Omental fat pad (tissue), 4 donors: ENCODE data around the gene GZMH. TPM values are rescaled to one million over a fixed set of nuclear protein-coding genes. Genes with fewer than 3 reads are reported as not detected.

Source experiments
- ATAC-seq: fragments of 150-250 bp; one replicate; pipeline ENCODE4 v1.9.1; 2016; ENCODE audit warnings: mild to moderate bottlenecking, moderate library complexity; ENCODE audit not compliant: low FRiP score
- DNase-seq: peaks from one replicate; pipeline ENCODE4 v3.0.0-alpha.2; 2019; ENCODE audit warnings: low spot score
- total RNA-seq, 4 donors: library from RNA; depleted of rRNA; stranded (reverse); fragments of >200 nt; gene quantifications; one replicate each; pipeline ENCODE4 v1.1.0, GENCODE V29; 2016
- TF ChIP-seq, protein P1 (sequence below), 3 donors: fragments of 450-650 bp; IDR thresholded peaks; one replicate each; pipeline ENCODE4 v1.5.1; 2016 to 2017; ENCODE audit warnings: antibody characterized with exemption in 3 of 3, mild to moderate bottlenecking in 3 of 3, moderate library complexity in 2 of 3

GZMH gene
- total RNA-seq, 4 donors from 2014 or later = 1.4 to 2.0 TPM; not detected in 2

GRCh38 chr14:24566318-24566717 is 43.2 kb downstream of the GZMH start:
- TF ChIP-seq, protein P1, sequence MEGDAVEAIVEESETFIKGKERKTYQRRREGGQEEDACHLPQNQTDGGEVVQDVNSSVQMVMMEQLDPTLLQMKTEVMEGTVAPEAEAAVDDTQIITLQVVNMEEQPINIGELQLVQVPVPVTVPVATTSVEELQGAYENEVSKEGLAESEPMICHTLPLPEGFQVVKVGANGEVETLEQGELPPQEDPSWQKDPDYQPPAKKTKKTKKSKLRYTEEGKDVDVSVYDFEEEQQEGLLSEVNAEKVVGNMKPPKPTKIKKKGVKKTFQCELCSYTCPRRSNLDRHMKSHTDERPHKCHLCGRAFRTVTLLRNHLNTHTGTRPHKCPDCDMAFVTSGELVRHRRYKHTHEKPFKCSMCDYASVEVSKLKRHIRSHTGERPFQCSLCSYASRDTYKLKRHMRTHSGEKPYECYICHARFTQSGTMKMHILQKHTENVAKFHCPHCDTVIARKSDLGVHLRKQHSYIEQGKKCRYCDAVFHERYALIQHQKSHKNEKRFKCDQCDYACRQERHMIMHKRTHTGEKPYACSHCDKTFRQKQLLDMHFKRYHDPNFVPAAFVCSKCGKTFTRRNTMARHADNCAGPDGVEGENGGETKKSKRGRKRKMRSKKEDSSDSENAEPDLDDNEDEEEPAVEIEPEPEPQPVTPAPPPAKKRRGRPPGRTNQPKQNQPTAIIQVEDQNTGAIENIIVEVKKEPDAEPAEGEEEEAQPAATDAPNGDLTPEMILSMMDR (IDR thresholded peaks at IDR 0.05) = no peak
- ATAC-seq (no peak), DNase-seq (no peak)

DNA sequence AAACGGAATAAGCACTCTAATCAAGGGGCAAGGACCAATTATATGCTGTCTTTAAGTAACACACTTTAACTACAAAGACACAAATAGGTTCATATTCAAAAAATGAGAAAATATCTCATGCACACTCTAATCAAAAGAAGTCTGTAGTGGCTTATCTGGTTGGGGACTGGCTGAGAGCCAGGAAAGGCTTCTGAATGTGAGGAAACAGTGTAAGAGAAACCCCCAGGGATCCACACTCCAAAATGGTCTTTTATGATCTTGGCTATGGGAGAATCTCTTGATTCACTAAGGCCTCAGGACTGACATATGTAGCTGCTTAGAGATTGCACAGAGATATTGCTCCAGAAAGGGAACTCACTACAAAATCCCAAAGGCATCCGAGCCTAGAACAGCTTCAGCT is 43.7 kb downstream of the GZMH start:
- ATAC-seq (no peak), DNase-seq (no peak)
- TF ChIP-seq, protein P1 (IDR thresholded peaks at IDR 0.05) = no peak

DNA sequence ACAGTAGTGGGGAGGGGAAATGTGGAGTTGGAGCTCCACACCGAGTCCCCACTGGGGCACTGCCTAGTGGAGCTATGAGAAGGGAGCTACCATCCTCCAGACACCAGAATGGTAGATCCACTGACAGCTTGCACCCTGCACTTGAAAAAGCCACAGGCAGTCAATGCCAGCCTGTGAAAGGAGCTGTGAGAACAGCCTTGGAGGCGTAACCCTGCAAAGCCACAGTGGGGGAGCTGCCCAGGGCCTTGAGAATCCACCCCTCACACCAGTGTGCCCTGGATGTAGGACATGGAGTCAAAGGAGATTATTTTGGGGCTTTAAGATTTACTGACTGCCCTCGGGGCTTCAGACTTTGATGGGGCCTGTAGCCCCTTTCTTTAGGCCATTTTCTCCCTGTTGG is 46.0 kb downstream of the GZMH start:
- ATAC-seq (no peak), DNase-seq (no peak)
- TF ChIP-seq, protein P1 (IDR thresholded peaks at IDR 0.05) = no peak

- TF ChIP-seq, protein P1 (IDR thresholded peaks at IDR 0.05) = no peak
- no peak for DNase-seq
- no peak for ATAC-seq
Observed at GRCh38 chr14:24556756-24557155, 52.7 kb downstream of the GZMH start.

Other genes with a start within 250 kb of the GZMH start
- gene NFATC4, start 241.5 kb downstream of the GZMH start, total RNA-seq = 10 to 100 TPM in 3 of 4 donors, 1 to 10 TPM in 1; 9.2 to 53.3 (median 23.3) TPM
- gene NYNRIN, start 210.7 kb downstream of the GZMH start, total RNA-seq = 10 to 100 TPM in 3 of 4 donors, 1 to 10 TPM in 1; 4.6 to 24.9 (median 13.0) TPM
- gene CBLN3, start 180.0 kb downstream of the GZMH start, total RNA-seq = 1 to 10 TPM; 1.2 to 4.4 (median 2.8) TPM
- gene KHNYN, start 179.7 kb downstream of the GZMH start, total RNA-seq = 10 to 100 TPM; 32.1 to 77.1 (median 43.5) TPM
- 10 to 100 TPM; 28.4 to 35.9 (median 31.8) TPM for gene SDR39U1, start 166.9 kb downstream of the GZMH start, total RNA-seq
- gene CMA1, start 101.4 kb downstream of the GZMH start, total RNA-seq = 1 to 10 TPM in 1 of 4 donors, under 1 TPM in 1, not detected in 2; 0.84 to 1.4 TPM
- 10 to 100 TPM in 1 of 4 donors, 1 to 10 TPM in 2, under 1 TPM in 1; 0.84 to 11.5 (median 3.9) TPM for gene CTSG, start 33.4 kb downstream of the GZMH start, total RNA-seq
- 1 to 10 TPM; 1.2 to 8.9 (median 1.9) TPM for gene GZMB, start 24.5 kb upstream of the GZMH start, total RNA-seq